NCI-H82 (cell line): Measurements from ENCODE around the gene CACNG6.
"Not testable (repeated sequence)": the region's sequence is repeated elsewhere in the genome, so short reads cannot be mapped to it uniquely, and the experiment has no call there.

ENCODE experiments used
- DNase-seq: peaks from one replicate; lab custom pipeline; 2025; lab: John Stamatoyannopoulos, UW

The CACNG6 gene

GRCh38 chr19:54001496-54001895 is 10.1 kb downstream of the CACNG6 start:
- no peak for DNase-seq

GRCh38 chr19:54002495-54003315 is 11.3 kb downstream of the CACNG6 start:
- no peak for DNase-seq

GRCh38 chr19:54009440-54009839 is 18.0 kb downstream of the CACNG6 start:
- DNase-seq = no peak

GRCh38 chr19:54010474-54010873 is 19.0 kb downstream of the CACNG6 start:
- DNase-seq = no peak

GRCh38 chr19:54011507-54012211 is 20.2 kb downstream of the CACNG6 start:
- DNase-seq = no peak

GRCh38 chr19:54013866-54014265 is 22.4 kb downstream of the CACNG6 start:
- no peak for DNase-seq

GRCh38 chr19:54014920-54015560 is 23.6 kb downstream of the CACNG6 start:
- DNase-seq = peak; percentile 17

- DNase-seq = no peak
These were observed 25.8 kb downstream of the CACNG6 start for GRCh38 chr19:54017261-54017660.

- DNase-seq = no peak
These were observed 29.9 kb downstream of the CACNG6 start for GRCh38 chr19:54021363-54021762.

- no peak for DNase-seq
These were observed 30.5 kb downstream of the CACNG6 start for GRCh38 chr19:54021932-54022331.

- no peak for DNase-seq
These were observed 31.8 kb downstream of the CACNG6 start for GRCh38 chr19:54023191-54023590.

- no peak for DNase-seq
These were observed 33.2 kb downstream of the CACNG6 start for GRCh38 chr19:54024660-54025059.

GRCh38 chr19:54026656-54027055 is 35.2 kb downstream of the CACNG6 start:
- DNase-seq = no peak

GRCh38 chr19:54029301-54029700 is 37.9 kb downstream of the CACNG6 start:
- DNase-seq = no peak

GRCh38 chr19:54029930-54030490 is 38.6 kb downstream of the CACNG6 start:
- DNase-seq = peak; percentile 75

GRCh38 chr19:54030895-54031586 is 39.6 kb downstream of the CACNG6 start:
- peak; percentile 46 for DNase-seq

- DNase-seq = peak; percentile 8
These were observed 44.1 kb downstream of the CACNG6 start for GRCh38 chr19:54035215-54036178.

GRCh38 chr19:54036542-54036941 is 45.1 kb downstream of the CACNG6 start:
- DNase-seq = not testable (repeated sequence)

- DNase-seq = no peak
These were observed 48.6 kb downstream of the CACNG6 start for GRCh38 chr19:54040003-54040402.

- peak; percentile 35 for DNase-seq
These were observed 50.7 kb downstream of the CACNG6 start for GRCh38 chr19:54041969-54042606.
